Astrocyte of the spinal cord (primary cell): ENCODE measurements around the gene PEPD.
"Not testable (repeated sequence)": the region's sequence is repeated elsewhere in the genome, so short reads cannot be mapped to it uniquely, and the experiment has no call there.

ENCODE experiments used
- DNase-seq: peaks from one replicate; pipeline ENCODE4 v3.0.0; 2011; ENCODE audit warnings: low read depth, low spot score
- H3K4me3 ChIP-seq: 2 replicates; pipeline ENCODE4 v1.5.1; 2011; ENCODE audit warnings: low read depth, mild to moderate bottlenecking, low read length, moderate library complexity
- CTCF ChIP-seq: IDR thresholded peaks from 2 replicates; pipeline ENCODE4 v1.5.1; 2012; ENCODE audit warnings: low read depth, mild to moderate bottlenecking, low read length, inconsistent platforms
- in situ Hi-C: cut with HindIII; loops from 2 replicates; pipeline ENCODE4 v1.10.0; 2017; ENCODE audit warnings: low sequenced_read_pairs

The PEPD gene

GRCh38 chr19:33559996-33560395, 38.4 kb upstream of the PEPD start:
- DNase-seq: no peak
- no peak overlapping the region for H3K4me3 ChIP-seq
- in situ Hi-C loops: no loop called here
- no peak for TF ChIP-seq CTCF

- no peak for TF ChIP-seq CTCF
- H3K4me3 ChIP-seq: no peak overlapping the region
- no peak for DNase-seq
- in situ Hi-C loops: no loop called here
Measured at GRCh38 chr19:33558856-33559255, 37.3 kb upstream of the PEPD start.

- no peak for DNase-seq
- TF ChIP-seq CTCF: no peak
- H3K4me3 ChIP-seq: no peak overlapping the region
- in situ Hi-C loops: no loop called here
Measured at GRCh38 chr19:33558151-33558550, 36.6 kb upstream of the PEPD start.

- TF ChIP-seq CTCF: no peak
- H3K4me3 ChIP-seq: no peak overlapping the region
- no peak for DNase-seq
- in situ Hi-C loops: no loop called here
Measured at GRCh38 chr19:33557720-33558119, 36.1 kb upstream of the PEPD start.

GRCh38 chr19:33557196-33557595, 35.6 kb upstream of the PEPD start:
- H3K4me3 ChIP-seq: no peak overlapping the region
- in situ Hi-C loops: no loop called here
- no peak for DNase-seq
- TF ChIP-seq CTCF: no peak

- no peak overlapping the region for H3K4me3 ChIP-seq
- no peak for TF ChIP-seq CTCF
- no peak for DNase-seq
- in situ Hi-C loops: no loop called here
Measured at GRCh38 chr19:33556261-33556660, 34.7 kb upstream of the PEPD start.

- DNase-seq, H3K4me3 ChIP-seq, in situ Hi-C loops: not testable (repeated sequence)
Measured at GRCh38 chr19:33555726-33556125, 34.1 kb upstream of the PEPD start.
